ENCODE measurements around the gene ANTXR1. TPM values are rescaled to one million over a fixed set of nuclear protein-coding genes. Genes with fewer than 3 reads are reported as not detected.

Gene ANTXR1
- total and polyA plus RNA-seq, 2 donors (not counting 3 experiments of a cell fraction or from before 2014, with no cell fraction given): 4.2 to 17.3 TPM

DNA sequence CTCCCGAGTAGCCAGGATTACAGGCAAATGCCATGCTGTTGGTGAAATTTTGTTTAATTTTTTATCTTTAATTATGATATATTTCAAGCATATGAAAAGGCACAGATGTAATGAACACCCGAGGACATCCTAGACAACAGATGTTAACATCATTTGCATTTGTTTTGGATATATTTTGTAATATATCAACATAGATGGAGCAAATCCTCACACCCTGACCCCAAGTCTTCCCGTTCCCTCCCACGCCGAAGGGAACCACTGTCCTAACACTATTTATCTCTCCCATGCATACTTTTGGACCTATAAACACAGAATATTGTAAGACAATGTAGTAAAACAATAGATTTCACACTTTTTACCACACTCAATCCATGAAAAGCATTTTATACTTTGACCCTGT is 274.6 kb downstream of the ANTXR1 start:
- ChIA-PET POLR2A (no interaction called here), CTCF (no interaction called here)
- Histone ChIP-seq H3K9ac (replicated peaks; ENCODE audit: extremely low read depth, insufficient read depth, low read length) (no peak overlapping the region), H3K27me3 (ENCODE audit: control insufficient read depth in 2 of 2, insufficient read depth in 2 of 2, low read length in 2 of 2) (no peaks in the 10 kb centered on the region), H3K27ac (ENCODE audit: insufficient read depth, low read depth, low read length) (no peak overlapping the region), H4K20me1 (replicated peaks; ENCODE audit: control insufficient read depth, extremely low read depth, insufficient read depth, low read length) (no peaks in the 10 kb centered on the region), H3K9me1 (replicated peaks; ENCODE audit: control insufficient read depth, extremely low read depth, insufficient read depth, low read length) (no peaks in the 10 kb centered on the region), H3K79me2 (ENCODE audit: control insufficient read depth, insufficient read depth, low read length) (no peaks in the 10 kb centered on the region), H3K9me3 (replicated peaks; ENCODE audit: control insufficient read depth, insufficient read depth, low read length) (no peaks in the 10 kb centered on the region), H3K4me2 (ENCODE audit: insufficient read depth, low read length) (no peak overlapping the region), H3K4me3 (replicated peaks in 1 of 3; ENCODE audit: insufficient read depth in 1 of 3, low read depth in 1 of 3, low read length in 3 of 3) (no peak overlapping the region), H3K4me1 (ENCODE audit: control insufficient read depth, extremely low read depth, insufficient read depth, low read length) (no peaks in the 10 kb centered on the region), H3K36me3 (ENCODE audit: control insufficient read depth in 2 of 2, extremely low read depth in 1 of 2, insufficient read depth in 2 of 2, low read length in 2 of 2) (no peaks in the 10 kb centered on the region), H2AFZ (ENCODE audit: low read depth, low read length) (no peak overlapping the region)
- FAIRE-seq (no peak), DNase-seq (ENCODE audit: low read depth, low spot score) (no peak)
- TF ChIP-seq GATA2 (IDR thresholded peaks at IDR 0.05; ENCODE audit: insufficient read depth, insufficient read length, low read depth, low read length) (no peak), MAX (IDR thresholded peaks at IDR 0.05; ENCODE audit: insufficient read depth, insufficient read length) (no peak), EZH2 (IDR thresholded peaks at IDR 0.05; ENCODE audit: borderline replicate concordance, low read depth, low read length, severe bottlenecking) (no peak), POLR2A (IDR thresholded peaks at IDR 0.05; ENCODE audit: low read depth, low read length) (no peak), CTCF (IDR thresholded peaks at IDR 0.05; ENCODE audit: extremely low read depth in 1 of 2, insufficient read depth in 1 of 2, low read depth in 1 of 2, low read length in 2 of 2) (no peak), MYC (IDR thresholded peaks at IDR 0.05; ENCODE audit: low read depth, low read length) (no peak), FOS (IDR thresholded peaks at IDR 0.05; ENCODE audit: borderline replicate concordance, insufficient read depth, low read length) (no peak), JUN (IDR thresholded peaks at IDR 0.05; ENCODE audit: borderline replicate concordance, insufficient read depth, insufficient read length, low read depth) (no peak), POLR2AphosphoS5 (IDR thresholded peaks at IDR 0.05; ENCODE audit: insufficient read depth, low read depth, low read length) (no peak)
- intact Hi-C loops (cut with micrococcal nuclease): no loop called here
- dilution Hi-C loops (cut with MboI; ENCODE audit: extremely low pct_ligation_motif_present, low sequenced_read_pairs): no loop called here
- BruUV-seq (replicated peaks): no TSS peak
